Esophagus mucosa (tissue), 1 donor: ENCODE data around the gene SKIL. TPM values are rescaled to one million over a fixed set of nuclear protein-coding genes. Genes with fewer than 3 reads are reported as not detected.
A peak's percentile ranks its signal among the peaks of the same experiment; 100 is the strongest.

Experiments used
- ATAC-seq: fragments of 200-7000 bp; cut with Tn5 transposase; one replicate; pipeline ENCODE4 v1.9.1; 2020
- total RNA-seq: library from RNA; stranded (reverse); gene quantifications from one replicate; pipeline ENCODE4 v1.2.4, GENCODE V29; 2023
- donor health status: DM: yes; HTN: yes; CAD: no.

SKIL gene
- total RNA-seq, 1 donor from 2014 or later, result 35.0 TPM

GRCh38 chr3:170405101-170405500, 47.6 kb downstream of the SKIL start:
- no peak for ATAC-seq

GRCh38 chr3:170410428-170411029, 53.0 kb downstream of the SKIL start:
- no peak for ATAC-seq

- no peak for ATAC-seq
Measured at GRCh38 chr3:170413291-170413690, 55.8 kb downstream of the SKIL start.

GRCh38 chr3:170414202-170414663, 56.7 kb downstream of the SKIL start:
- ATAC-seq, result peak; percentile 71

- ATAC-seq, result no peak
Measured at GRCh38 chr3:170417090-170417489, 59.6 kb downstream of the SKIL start.

DNA sequence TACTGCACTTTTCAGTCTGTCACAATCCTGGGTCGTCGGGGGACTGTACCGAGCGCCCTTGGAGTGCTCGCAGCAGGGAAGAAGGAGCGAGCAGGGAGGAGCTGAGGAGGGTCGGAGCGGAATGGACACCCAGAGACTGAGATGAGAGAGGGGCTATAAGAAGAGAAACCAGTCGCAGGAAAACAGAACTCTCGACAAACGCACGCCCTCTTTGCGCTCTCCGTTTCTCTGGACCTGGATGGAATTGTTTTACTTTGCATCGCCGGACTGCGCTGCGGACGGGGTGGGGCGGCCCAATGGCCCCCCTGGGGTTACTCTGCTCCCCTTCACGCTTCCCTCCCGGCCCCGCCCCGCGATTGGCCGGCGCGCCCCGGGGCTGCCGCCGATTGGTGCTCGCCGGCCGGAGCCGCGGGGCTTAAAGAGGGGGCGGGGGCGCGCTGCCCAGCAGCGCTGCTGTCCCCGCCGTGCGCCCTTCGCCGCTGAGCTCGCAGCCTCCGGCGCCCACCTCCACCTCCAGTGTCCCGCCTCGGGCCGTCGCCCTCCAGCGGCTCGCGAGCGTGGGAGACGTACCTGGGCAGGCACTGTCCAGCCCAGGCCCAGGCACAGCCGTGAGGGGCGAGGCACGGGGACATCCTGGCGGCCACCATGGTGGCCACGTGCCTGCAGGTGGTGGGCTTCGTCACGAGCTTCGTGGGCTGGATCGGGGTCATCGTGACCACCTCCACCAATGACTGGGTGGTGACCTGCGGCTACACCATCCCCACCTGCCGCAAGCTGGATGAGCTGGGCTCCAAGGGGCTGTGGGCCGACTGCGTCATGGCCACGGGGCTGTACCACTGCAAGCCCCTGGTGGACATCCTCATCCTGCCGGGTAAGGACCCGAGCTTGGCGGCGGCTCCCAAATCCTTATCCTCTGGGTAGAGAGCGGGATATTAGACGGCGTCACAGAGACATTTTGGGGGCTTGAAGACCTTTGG, 61.2 kb downstream of the SKIL start, which contains the start of gene CLDN11:
CLDN11 (plus strand) TSS at position 447 of the 977 bp plus-strand sequence; CDS start at position 646, 199 bp downstream.
- peak; percentile 23 for ATAC-seq

- peak; percentile 37 for ATAC-seq
Measured at GRCh38 chr3:170419557-170420087, 62.1 kb downstream of the SKIL start.

DNA sequence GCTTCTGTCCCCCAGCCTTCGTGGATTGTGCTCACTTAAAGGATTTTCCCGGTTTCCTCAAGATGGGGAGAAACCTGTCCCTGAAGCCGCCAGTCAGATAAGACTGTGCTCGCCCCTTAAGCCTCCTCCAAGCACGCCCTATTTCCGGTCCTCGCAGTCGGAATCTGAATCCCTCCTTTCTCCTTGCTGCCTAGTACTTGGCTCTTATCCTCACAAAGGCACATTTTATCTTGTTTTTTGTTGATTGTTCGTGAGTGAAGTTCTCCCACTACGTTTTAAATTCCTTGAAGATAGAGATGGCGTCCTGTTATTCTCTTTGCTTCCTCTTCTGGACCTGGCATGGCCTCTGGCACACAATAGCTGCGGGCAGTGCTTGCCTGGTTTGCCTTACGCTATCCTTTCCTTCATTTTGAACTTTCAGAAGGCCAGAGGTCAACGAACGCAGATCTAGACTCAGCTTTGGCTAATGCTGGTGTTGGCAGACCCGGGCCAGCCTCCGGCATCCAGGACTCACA, 62.8 kb downstream of the SKIL start:
- ATAC-seq, result no peak

GRCh38 chr3:170421111-170421641, 63.7 kb downstream of the SKIL start:
- no peak for ATAC-seq

DNA sequence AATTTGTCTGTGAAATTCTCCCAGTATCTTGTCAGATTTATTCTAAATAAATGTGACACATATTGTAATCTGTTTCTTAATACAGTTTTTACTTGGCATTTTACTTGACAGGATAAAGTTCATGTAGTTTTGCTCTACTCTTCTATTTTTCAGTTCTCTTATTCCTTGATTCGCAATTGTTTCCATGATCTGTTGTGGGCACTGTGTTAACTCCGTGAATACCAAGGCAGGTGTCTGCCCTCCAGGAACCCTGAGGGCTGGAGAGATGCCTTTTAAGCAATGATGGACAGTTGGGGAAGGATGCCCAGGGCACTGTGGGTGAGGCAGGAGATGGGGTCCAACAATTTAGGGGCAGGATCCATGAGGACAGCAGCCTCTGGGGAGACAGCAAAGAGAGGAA, 64.2 kb downstream of the SKIL start:
- ATAC-seq, result no peak

DNA sequence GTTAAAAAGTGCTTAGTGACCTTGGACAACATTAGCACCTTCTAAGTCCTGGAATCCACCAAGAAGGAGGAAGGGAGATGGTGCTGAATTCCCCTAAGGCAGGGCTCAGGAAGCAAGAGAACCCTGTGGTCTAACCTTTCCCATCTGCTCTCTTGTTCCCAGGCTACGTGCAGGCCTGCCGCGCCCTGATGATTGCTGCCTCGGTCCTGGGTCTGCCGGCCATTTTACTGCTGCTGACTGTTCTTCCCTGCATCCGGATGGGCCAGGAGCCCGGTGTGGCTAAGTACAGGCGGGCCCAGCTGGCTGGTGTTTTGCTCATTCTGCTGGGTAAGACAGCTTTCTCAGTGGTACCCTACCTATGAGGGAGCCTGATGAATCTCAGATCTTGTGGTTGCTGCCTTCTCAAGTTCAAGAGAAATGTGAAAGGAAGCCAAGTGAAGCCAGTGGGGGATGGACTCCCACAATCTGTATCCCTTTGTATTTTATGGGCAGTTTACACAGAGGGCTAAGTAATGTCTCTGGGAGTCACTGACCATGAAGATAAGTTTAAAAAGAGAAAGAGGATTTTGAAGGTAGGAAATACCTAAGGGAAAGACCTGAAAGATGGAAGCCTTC, 65.6 kb downstream of the SKIL start:
- no peak for ATAC-seq

DNA sequence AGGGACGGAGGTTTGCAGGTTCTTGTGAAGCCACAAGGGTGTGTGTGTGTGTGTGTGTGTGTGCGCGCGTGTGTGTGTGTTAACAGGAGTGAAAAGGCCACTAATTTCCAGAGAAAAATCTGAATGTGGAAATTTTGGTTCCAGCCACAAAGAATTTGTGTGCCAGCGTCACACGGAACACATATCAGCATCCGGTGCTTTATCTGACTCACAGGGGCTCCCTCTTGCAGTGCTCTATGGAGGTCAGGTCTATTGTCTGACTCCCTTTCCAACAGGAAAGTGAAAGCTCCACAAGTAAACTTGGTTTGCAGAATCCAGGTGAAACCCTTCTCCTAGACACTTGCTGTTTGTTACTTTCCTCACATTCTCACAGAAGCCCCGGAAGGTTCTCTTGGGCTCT, 67.4 kb downstream of the SKIL start:
- no peak for ATAC-seq

- no peak for ATAC-seq
Measured at GRCh38 chr3:170425491-170426239, 68.2 kb downstream of the SKIL start.

DNA sequence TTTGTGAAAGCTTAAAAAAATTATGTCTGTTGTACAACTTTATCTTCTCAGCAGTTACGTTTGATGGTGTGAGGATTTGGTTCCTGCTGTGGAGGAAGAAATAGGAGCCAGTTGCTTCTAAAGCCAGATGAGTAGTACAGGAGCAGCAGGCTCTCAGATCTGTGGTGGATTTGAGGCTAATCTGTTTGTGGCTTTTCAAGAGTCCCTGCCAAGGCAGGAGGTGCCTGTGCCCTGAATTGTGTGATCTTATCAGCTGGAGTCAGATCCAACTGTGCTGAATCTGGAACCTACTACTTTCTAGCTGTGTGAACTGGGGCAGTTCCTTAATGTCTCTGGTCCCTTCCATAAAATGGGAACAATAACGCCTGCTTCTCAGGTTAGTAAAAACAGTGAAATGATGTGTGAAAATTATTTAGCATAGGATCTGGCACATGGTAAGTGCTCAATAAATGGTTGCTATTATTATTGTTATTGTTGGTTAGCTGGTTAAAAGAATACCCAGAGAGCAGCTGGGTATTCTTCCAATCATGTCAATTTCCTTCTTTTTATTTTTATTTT, 68.8 kb downstream of the SKIL start:
- ATAC-seq, result no peak

GRCh38 chr3:170428095-170428494, 70.6 kb downstream of the SKIL start:
- ATAC-seq, result no peak

DNA sequence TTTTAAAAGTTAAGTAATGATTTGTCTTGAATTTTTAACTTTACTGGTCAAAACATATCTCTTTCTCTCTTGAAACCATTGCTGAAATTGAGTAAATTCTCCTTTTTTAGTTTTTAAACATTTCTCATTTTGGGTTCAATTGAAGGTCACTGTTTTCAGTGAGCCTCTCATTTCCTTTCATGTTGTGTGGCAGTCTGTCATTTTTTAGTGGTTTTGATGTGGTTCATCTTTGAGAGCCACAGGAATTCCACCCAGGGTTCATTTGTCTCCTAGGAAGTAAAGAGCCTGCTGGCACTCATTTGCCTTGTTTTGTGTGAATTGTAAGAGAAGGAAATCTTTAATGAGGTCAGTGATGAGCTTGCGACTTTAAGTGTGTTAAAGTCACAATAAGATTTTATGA, 71.5 kb downstream of the SKIL start:
- ATAC-seq, result no peak

DNA sequence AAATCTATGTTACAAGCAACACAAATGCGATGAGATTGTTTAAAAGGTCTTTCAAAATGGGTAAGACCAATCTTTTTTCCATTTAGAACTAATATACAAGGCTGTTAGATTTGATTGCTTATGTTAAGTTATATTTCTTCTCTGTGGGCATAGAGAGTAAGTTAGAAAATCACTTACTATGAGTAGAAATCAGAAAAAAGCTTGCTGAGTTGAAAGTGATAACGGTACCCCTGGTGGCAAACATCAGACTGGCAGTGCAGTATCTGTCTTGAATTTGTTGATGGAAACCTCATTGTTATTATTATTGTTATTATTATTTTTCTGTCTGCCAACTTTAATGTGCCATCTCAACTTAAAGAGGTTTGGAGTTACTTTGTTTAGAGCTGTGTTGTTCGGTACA, 73.5 kb downstream of the SKIL start:
- no peak for ATAC-seq

DNA sequence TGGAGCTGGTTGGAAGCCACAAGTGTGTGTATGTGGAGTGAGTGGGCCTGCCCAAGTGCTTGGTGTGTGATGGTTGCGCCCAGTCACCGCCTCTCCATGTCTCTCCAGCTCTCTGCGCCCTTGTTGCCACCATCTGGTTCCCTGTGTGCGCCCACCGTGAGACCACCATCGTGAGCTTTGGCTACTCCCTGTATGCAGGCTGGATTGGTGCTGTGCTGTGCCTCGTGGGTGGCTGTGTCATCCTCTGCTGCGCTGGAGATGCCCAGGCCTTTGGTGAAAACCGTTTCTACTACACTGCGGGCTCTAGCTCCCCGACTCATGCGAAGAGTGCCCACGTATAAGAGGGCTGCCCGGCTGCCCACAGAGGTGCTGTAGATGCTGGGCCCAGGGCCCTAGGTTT, 74.9 kb downstream of the SKIL start:
- no peak for ATAC-seq

- ATAC-seq, result no peak
Measured at GRCh38 chr3:170436697-170437096, 79.2 kb downstream of the SKIL start.

- ATAC-seq, result no peak
Measured at GRCh38 chr3:170437176-170437575, 79.7 kb downstream of the SKIL start.

GRCh38 chr3:170437696-170438407, 80.3 kb downstream of the SKIL start:
- no peak for ATAC-seq
